ENCODE data around the gene SEC14L6.

SEC14L6 gene

DNA sequence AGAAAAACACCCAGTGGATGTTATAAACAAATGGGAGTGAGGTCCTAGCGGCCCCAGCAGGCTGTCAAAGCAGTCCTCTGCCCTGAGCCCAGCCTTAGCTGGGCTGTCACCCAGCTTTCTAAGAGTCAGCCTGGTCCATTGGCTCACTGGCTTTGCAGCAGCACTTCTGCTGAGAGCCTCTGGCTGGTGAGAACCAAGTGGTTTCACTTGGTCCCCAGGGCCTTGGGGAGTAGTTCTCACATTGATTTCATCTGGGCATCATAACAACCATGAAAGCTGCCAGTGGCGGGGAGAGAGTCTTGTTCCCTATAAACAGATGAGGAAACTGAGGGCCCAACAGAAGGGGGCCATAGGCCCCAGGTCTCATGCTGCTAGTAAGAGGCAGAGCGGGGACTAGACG is 11.4 kb downstream of the SEC14L6 start:
- DNase-seq (ENCODE audit: low spot score) = no peak

DNA sequence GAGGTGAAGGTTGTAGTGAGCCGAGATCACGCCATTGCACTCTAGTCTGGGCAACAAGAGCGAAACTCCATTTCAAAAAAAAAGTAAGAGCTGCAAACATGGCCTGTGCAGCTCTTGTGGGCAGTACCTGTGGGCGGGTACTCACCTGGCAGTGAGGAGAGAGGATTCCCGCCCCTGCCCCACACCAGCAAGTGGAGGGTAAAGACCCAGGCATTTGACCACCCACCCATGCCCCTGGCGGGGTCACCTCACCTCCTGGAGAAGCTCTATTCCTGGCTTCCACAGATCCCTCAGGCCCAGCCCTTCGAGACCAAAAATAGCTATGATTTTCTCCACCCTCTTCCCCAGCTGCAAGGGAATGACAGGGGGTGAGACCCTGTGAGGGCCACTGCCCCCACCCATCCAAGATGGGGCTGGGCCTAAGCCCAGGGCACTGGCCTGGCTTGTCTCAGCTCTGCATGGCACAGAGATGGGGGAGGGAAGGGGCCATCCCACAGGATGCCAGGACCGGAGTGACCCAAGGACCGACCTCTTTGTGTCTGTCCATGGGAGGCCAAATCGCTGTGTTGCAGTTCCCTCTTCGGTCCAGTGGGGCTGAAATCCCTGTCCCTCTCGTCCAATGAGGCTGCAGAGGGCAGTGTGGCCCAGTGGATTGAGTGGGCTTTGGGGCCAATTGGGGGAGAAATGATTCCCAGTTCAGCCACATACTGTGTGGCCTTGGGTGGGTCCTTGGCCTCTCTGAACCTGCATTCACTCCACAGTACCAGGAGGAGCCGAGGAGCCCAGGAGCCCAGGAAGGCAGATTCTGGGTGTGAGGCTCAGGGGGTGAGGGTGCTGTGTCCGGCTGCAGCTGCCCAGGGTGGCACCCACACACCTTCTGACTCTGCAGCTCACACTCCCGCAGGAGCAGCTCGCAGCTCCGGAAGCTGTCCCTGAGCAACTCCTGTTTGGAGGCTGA is 14.6 kb downstream of the SEC14L6 start:
- no peak for DNase-seq (ENCODE audit: low spot score)

DNA sequence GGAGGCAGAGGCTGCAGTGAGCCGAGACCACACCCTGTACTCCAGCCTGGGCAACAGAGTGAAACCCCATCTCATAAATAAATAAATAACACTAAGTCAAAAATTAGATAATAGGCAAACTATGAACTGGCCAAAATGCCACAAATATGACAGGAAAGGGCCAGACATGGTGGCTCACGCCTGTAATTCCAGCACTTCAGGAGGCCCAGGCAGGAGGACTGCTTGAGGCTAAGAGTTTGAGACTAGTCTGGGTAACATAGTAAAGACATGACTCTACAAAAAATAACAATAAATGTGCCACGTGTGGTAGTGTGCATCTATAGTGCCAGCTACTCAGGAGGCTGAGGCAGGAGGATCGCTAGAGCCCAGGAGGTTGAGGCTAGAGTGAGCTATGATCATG is 19.9 kb downstream of the SEC14L6 start:
- no peak for DNase-seq (ENCODE audit: low spot score)

DNA sequence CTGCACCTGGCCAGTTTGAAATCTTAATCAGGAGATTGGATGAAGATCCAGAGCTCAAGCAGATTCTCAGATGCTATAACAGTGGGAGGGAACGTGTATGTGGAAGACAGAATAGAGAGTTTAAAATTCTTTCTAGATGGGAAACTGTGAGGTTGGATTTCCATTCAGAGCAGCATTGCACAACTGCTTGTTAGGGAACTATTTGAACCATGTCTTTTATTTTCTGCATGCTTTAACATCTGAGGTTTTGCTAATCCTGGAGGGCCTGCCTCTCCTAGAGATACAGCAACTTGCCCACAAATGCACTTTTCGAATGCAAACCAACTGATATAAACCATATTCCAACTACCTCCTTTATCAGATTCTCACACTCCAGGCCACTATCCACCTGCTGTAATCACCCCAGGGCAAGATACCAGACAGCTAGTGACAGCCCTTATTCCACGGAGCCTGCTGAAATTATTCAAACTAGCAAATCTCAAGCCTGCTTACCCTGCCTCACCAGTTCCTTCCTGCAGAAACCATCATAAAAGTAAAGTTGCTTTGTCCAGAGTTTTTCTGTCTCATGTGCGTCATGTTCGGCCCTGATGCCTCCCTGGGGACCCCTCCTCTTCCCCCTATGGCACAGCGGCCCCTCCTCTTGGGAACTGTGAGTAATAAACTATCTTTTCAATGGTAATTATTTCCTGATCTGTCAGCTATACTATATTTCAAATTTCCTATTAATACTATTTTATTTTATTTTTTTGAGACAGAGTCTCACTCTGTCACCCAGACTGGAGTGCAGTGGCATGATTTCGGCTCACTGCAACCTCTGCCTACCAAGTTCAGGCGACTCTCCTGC is 22.7 kb downstream of the SEC14L6 start:
- DNase-seq (ENCODE audit: low spot score) = no peak

DNA sequence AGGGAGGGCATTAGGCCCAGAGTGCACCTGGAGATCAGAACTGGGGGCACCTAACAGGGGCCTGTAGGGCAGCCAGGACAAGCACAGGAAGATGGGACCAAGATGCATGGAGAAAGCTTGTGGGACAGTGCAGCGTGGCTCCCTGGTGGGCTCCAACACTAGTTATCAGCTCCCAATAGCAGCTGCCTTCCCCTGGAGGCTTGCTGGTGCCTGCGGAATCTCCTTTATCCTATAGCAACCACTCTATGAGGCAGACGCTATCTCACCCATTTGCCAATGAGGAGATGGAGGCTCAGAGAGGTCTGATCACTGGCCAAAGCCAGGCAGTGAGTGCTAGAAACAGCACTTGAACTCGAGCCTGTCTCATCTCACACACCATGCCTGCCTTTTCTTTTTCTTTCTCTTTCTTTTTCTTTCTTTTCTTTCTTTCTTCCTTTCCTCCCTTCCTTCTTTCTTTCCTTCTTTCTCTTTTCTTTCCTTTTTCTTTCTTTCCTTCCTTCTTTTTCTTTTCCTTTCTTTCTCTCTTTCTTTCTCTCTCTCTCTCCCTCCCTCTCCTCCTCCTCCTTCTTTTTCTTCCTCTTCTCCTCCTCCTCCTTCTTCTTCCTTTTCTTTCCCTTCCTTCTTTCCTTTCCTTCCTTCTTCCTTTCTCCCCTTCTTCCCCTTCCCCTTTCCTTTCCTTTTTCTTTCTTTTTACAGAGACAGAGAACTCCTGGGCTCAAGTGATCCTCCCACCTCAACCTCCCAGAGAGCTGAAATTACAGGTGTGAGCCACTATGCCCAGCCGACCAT is 25.0 kb downstream of the SEC14L6 start:
- no peak for DNase-seq (ENCODE audit: low spot score)

DNA sequence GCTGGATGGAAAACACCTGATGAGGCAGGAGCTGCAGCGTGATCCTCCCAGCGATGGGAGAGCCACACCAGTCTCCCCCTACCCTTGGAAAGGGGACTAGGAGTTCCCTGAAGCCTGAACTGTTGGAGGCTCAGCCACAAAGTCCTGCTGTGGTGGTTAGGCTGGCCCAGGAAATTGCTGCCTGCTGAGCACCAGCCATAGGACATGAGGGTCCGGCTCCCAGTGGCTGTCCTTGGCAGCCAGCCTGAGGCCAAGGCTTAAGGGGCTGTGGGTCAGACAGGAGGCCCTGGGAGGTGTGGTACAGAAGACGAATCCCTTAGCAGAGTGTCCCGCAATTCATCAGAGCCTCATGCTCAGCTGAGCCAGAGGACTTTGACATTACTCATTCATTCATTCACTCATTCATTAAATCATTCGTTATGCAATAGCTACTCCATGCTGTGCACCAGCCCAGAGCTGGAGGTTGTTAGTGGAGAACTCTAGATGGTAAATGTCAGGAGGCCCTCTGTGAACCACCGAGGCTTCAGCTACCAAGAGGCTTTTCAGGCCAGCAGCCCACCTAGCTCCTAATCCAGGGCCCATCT is 26.6 kb downstream of the SEC14L6 start:
- no peak for DNase-seq (ENCODE audit: low spot score)

DNA sequence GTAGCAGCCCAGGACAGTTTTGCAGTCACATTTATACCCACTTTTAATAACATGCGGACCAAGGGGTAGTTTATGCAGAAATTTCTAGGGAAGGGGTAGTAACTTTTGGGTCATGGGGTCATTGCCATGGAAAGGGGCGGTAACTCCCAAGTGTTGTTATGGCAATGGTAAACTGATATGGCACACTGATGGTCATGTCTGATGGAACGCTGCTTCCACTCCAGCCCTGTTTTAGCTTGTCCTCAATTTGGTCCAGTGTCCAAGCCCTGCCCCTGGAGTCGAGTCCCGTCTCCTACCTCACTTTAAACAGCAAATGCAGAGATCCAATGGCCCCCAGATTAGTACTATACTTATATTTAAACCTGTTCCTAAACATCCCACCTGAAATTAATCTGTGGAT is 29.8 kb downstream of the SEC14L6 start:
- DNase-seq (ENCODE audit: low spot score) = no peak

DNA sequence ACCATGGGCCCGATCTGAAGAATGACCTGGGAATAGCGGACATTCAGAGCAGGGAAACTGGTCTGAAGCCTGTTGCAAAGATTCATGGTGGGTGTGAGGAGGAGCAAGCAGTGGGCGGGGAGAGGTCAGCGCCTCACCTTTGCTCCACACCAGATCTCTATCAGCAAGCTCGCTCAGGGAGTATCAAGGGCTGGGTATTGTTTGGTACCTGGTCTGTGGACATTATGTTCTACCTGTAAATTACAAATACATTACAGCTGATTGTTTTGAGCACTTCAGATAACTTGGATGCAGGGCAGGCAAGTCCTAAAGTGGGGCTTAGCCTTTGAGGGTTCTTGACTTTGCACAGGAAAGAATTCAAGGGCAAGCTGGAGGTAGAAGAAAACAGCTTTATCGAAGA is 30.3 kb downstream of the SEC14L6 start:
- no peak for DNase-seq (ENCODE audit: low spot score)

DNA sequence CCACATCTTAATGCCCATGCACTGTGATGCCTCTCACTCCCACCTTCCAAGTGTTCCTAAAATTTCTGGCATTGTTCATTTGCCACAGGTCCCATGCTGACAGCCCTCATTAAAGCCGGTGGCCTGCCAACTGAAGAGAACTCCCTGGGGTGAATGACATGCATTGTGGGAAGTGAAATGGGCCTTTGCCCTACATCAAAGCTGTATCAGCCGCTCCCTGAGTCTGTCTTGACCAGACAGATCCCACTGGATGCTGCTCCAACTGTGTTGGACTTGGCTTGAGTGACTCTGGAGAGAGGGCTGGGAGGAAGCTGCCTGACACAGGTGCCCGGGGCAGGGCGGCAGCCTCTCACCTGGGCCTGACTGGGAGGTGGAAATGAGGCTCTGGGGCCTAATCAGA is 32.3 kb downstream of the SEC14L6 start:
- DNase-seq (ENCODE audit: low spot score) = peak; percentile 66

DNA sequence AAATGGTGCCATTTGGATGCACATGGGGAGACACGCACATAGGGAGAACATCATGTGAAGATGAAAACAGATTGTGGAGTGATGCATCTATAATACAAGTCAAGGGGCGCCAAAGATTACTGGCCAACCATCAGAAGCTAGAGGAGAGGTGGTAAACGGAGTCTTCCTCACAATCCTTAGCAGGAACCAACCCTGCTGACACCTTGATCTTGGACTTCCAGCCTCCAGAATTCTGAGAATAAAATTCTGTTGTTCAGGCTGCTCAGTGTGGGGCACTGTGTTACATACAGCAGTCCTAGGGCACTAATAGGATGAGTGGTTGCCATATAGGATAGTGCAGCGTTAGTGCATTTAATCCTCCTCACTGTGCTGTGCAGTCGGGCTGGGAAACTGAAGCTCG is 33.1 kb downstream of the SEC14L6 start:
- no peak for DNase-seq (ENCODE audit: low spot score)

DNA sequence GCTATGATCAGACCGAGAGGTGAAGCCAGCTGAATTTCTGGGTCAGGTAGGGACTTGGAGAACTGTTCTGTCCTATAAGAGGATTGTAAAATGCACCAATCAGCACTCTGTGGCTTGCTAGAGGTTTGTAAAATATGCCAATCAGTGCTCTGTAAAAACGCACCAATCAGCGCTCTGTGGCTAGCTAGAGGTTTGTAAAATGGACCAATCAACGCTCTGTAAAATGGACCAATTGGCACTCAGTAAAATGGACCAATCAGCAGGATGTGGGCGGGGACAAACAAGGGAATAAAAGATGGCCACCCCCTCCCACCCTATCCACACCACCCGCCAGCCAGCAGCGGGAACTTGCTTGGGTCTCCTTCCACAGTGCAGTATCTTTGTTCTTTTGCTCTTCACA is 34.6 kb downstream of the SEC14L6 start:
- DNase-seq (ENCODE audit: low spot score) = no peak

DNA sequence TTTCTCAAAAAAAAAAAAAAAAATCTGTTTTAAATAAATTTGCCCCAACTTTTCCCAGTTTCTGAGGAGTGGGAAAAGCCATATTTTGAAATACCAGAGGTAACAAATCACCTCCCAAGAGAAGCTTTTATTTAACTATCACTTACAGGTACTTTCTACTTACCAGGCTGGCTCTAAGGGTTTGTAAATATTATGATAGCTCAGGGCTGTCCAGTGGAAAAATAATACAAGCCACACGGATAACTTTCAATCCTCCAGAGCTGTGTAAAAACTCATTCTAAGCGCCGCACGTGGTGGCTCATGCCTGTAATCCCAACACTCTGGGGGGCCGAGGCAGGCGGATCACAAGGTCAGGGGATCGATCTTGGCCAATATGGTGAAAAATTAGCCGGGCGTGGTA is 35.4 kb downstream of the SEC14L6 start:
- DNase-seq (ENCODE audit: low spot score) = no peak

DNA sequence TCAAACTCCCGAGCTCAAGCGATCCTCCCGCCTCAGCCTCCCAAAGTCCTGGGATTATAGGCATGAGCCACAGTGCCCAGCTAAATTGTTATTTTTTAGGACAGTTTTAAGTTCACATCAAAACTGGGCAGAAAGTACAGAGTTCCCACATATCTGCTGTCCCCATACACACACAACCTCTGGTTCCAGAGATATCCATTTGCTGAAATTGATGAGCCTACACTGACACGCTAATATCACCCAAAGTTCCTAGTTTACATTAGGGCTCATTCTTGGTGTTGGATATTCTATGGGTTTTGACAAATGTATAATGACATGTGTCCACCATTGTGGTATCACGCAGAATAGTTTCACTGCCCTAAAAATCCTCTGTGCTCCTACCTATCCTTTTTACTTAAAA is 38.3 kb downstream of the SEC14L6 start:
- DNase-seq (ENCODE audit: low spot score) = no peak

DNA sequence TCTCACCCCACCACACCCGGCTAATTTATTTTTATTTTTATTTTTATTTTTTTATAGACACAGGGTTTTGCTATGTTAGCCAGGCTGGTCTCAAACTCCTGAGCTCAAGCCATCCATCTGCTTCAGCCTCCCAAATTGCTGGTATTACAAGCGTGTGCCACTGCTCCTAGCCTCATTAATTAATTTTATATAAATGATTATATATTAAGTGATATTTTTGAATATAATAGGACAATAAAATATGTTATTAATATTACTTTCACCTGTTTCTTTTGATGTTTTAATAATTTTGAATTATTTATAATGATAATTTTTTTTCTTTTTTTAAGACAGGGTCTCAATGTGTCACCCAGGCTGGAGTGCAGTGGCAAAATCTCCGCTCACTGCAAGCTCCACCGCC is 38.9 kb downstream of the SEC14L6 start:
- no peak for DNase-seq (ENCODE audit: low spot score)

DNA sequence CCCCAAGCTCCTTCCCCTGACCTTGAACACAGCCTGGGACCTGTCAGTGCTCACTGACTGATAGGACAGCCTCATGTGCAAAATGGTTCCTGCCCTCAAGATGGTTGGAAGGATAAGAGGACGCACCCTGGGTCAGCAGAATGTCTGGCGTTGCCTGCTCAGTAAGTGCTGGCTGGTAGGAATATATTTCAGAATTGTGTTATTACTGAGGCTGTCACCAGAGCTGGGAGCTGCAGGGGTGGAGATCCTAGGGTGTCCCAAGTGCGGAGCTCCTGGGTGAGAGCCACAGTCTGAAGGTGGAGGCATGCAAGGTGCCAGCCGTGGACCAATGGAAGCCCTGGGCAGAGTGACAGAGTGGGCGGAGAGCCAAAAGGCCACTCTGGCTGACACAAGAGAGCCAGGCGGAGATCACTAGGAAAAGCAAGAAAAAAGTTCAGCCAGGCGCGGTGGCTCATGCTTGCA is 40.0 kb downstream of the SEC14L6 start:
- no peak for DNase-seq (ENCODE audit: low spot score)

DNA sequence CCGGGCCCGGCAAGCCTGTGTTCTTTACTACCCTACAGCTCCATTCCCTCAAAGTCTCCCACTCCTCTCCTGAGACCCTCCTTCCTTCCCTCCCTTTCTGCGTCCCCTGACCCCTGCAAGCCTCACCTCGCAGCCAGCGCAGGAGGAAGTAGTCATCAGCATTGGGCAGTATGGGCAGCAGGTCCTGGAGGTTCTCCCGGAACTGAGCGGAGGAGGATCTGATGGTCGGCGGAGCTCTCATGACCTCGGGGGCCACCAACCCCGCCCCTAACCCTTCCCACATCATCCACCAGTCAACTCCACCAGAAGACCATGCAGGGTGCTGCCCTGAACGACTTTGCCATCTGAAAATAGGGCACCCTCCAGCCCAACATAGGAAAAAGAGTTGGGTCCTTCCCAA is 43.0 kb downstream of the SEC14L6 start:
- no peak for DNase-seq (ENCODE audit: low spot score)

DNA sequence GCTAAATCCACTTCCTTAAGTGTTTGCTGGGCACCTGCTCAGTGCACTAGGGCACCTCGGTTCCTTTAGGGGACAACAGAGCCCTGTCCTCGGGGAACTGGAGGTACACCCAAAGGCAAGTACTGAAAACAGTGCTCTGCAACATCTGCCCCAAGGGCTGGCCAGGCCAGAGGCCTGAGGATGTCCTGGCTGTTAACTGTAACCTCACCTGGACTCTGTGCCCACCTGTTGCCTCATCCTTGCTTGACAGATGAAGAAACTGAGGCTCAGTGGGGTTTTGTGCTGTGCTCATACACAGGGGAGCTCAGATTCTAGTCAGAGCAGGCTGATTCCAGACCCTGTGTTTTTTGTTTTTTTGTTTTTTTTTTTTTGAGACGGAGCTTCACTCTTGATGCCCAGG is 43.6 kb downstream of the SEC14L6 start:
- DNase-seq (ENCODE audit: low spot score) = no peak

DNA sequence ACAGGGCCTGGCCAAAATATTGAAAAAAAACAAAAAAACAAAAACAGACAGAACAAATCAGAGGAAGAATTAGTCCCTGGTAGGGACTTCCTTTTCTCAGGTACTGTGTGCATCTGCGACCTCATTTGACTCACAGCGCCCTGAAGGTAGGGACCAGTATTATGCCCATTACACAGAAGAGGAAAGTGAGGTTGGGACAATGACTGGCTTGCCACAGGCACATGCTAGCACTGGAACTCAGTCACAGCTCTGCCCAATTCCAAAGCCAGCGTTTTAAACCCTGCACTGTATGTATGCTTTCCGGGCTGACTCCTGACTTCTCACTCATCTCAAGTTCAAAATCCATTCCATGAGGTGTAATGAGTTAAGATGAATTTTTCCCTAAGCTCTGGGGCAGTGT is 44.4 kb downstream of the SEC14L6 start:
- no peak for DNase-seq (ENCODE audit: low spot score)

DNA sequence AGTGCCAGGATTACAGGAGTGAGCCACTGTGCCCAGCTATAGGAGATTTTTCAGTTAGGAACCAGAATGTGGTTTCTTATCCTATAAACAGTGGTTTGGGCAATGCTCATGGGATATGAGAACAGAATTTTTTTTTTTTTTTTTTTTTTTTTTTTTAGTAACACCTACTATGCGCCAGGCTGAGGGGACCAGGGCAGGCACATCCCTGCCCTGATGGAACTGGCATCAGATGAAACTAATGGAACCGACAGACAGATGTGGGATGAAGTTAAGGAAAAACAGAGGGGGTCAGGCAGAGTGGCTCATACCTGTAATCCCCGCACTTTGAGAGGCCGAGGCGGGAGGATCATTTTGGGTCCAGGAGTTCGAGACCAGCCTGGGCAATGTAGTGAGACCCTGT is 45.9 kb downstream of the SEC14L6 start:
- DNase-seq (ENCODE audit: low spot score) = no peak

DNA sequence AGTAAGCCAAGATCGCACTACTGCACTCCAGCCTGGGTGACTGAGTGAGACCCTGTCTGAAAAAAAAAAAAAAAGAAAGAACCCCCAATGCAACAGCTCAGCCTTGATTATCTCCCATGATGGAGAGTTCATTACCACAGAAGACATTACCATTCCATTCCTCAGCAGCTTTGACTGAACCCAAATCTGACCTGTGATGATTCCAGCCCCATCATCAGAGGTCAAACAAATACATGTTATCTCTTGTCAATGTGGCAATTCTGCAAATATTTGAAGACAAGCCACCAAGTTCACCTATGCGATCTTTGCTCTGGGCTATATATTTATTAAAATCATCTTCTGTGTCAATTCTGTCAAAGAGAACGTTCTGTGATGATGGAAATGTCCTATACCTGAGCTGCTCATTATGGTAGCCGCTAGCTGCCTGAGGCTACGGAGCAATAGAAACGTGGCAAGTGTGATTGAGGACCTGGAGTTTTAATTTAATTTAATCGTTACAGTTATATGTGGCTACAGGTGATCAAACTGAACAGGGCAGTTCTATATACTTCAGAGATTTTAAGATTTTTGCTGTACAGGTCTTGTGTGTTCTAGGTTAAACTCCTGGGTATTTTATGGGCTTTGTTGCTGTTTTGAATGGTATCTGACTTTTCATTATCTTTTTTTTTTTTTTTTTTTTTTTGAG is 48.9 kb downstream of the SEC14L6 start:
- no peak for DNase-seq (ENCODE audit: low spot score)

DNA sequence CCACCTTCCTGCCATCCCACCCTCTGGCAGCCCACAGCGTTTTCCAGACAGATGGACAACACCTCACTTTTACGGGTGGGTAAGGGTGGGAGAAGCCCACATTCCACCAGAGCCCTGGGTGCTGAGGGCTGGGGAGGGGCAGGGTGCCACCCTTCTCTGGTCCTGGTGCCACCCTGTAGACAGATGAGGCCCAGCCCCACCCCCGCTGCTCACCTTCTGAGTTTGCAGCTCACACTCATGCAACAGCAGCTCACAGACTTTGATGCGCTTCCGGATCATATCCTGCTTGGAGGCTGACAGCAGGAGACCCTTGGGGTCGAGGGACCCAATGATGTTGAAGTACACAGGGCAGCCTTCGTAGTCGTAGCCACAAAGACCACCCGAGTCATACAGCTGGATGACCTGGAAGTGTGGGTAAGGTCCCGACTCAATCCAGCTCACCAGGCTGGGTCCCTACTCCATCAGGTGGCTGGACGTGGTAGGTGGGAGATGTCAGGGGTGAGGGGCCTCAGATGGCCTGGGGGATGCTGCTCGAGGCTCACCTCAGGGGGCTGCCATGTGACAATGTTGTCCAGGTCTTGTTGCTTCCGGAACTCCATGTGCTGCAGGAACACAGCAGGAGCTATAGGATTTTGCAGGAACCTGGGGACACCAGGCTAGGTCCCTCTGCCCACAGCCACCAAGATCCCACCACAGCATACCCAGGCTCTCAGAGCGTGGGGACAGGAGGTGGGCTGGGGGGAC is 51.3 kb downstream of the SEC14L6 start:
- no peak for DNase-seq (ENCODE audit: low spot score)
